CD4-positive, alpha-beta memory T cell (primary cell): ENCODE data around the gene CPT1A. TPM values are rescaled to one million over a fixed set of nuclear protein-coding genes. Genes with fewer than 3 reads are reported as not detected.

Experiments used
- CTCF ChIA-PET: fragments of 350-600 bp; sonication (Branson Sonifier 250); formaldehyde crosslinking; loops from one replicate; lab custom pipeline; 2021; ENCODE audit warnings: inconsistent platforms; ENCODE audit not compliant: partially characterized antibody; lab: Charles Lee
- POLR2A ChIA-PET: fragments of 350-600 bp; sonication (Branson Sonifier 250); formaldehyde crosslinking; loops from one replicate; lab custom pipeline; 2021; ENCODE audit not compliant: partially characterized antibody; lab: Charles Lee
- DNase-seq, 5 donors: peaks; one replicate each; pipeline versions ENCODE4 v3.0.0 to v3.0.0-alpha.2; 2020 to 2022; ENCODE audit warnings: mixed read lengths in 1 of 5
- H3K27ac ChIP-seq: one replicate; pipeline ENCODE4 v1.7.0; 2013; ENCODE audit warnings: low read depth, low read length
- H3K27me3 ChIP-seq: 2 replicates; pipeline ENCODE4 v1.7.0; 2013; ENCODE audit warnings: mild to moderate bottlenecking, low read length, moderate library complexity; ENCODE audit not compliant: insufficient read depth
- H3K36me3 ChIP-seq: 2 replicates; pipeline ENCODE4 v1.7.0; 2013; ENCODE audit warnings: mild to moderate bottlenecking, low read length, moderate library complexity; ENCODE audit not compliant: insufficient read depth
- H3K4me1 ChIP-seq: 2 replicates; pipeline ENCODE4 v1.7.0; 2013; ENCODE audit warnings: mild to moderate bottlenecking, low read length, moderate library complexity; ENCODE audit not compliant: insufficient read depth
- H3K4me3 ChIP-seq, 2 donors: one replicate each; pipeline ENCODE4 v1.7.0; 2013; ENCODE audit warnings: low read length in 2 of 2, mild to moderate bottlenecking in 1 of 2
- H3K9me3 ChIP-seq, 2 donors: one replicate each; pipeline ENCODE4 v1.7.0; 2013; ENCODE audit warnings: low read length in 2 of 2, control low read depth in 1 of 2; ENCODE audit not compliant: control insufficient read depth in 1 of 2
- H3K27ac Mint-ChIP-seq, 7 donors: one replicate each; pipeline ENCODE4 v1.8.0; 2020 to 2021; ENCODE audit warnings: mixed read lengths in 7 of 7, mild to moderate bottlenecking in 6 of 7, inconsistent platforms in 3 of 7, moderate library complexity in 3 of 7
- H3K27me3 Mint-ChIP-seq, 2 donors: one replicate each; pipeline ENCODE4 v1.8.0; 2020 to 2021; ENCODE audit warnings: mixed read lengths in 2 of 2
- H3K36me3 Mint-ChIP-seq, 2 donors: one replicate each; pipeline ENCODE4 v1.8.0; 2020 to 2021; ENCODE audit warnings: mixed read lengths in 2 of 2, inconsistent platforms in 1 of 2, mild to moderate bottlenecking in 1 of 2
- H3K4me1 Mint-ChIP-seq, 4 donors: one replicate each; pipeline ENCODE4 v1.8.0; 2020 to 2021; ENCODE audit warnings: mixed read lengths in 4 of 4, mild to moderate bottlenecking in 1 of 4
- H3K4me3 Mint-ChIP-seq, 8 donors: one replicate each; pipeline ENCODE4 v1.8.0; 2020 to 2021; ENCODE audit warnings: mixed read lengths in 8 of 8, mild to moderate bottlenecking in 7 of 8, moderate library complexity in 6 of 8, inconsistent platforms in 3 of 8
- H3K9me3 Mint-ChIP-seq, 8 donors: one replicate each; pipeline ENCODE4 v1.8.0; 2020 to 2021; ENCODE audit warnings: mixed read lengths in 8 of 8, mild to moderate bottlenecking in 5 of 8, inconsistent platforms in 3 of 8, moderate library complexity in 1 of 8
- intact Hi-C: fragments of 100-400 bp; cut with micrococcal nuclease; formaldehyde crosslinking; loops from one replicate; pipeline ENCODE4 v1.15.1; 2023
- polyA plus RNA-seq, 2 donors: library from polyadenylated mRNA; unstranded; fragments of 300-500 nt; fragmentation: Illumina TruSeq; gene quantifications; one replicate each; pipeline ENCODE4 v1.2.3, GENCODE V29; 2021
- total RNA-seq, 2 experiments: library from RNA; stranded (reverse); gene quantifications; one replicate each; pipeline ENCODE4 v1.2.3, GENCODE V29; 2021

Gene CPT1A
- total and polyA plus RNA-seq, 4 experiments from 2014 or later: 7.5 to 35.5 (median 18.5) TPM

DNA sequence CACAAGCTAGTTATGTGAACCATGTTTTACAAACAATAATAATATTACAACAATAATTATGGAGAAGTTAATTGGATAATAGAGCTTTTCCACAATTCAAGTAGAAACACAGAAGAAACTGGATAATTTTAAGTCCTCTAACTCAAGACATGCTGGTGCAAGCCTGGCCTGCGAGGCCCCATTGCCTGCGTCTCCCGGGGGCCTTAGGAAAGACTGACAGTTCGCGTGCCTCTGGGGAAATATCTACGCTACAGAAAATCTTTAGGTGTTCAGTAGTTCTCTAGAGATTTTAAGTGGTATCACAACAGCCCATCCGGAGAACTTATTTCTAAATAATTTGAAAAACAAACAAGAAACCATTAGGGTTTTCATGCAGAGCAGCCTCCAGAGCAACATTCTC is 134.2 kb downstream of the CPT1A start:
- H3K4me3 ChIP-seq: no peak overlapping the region
- intact Hi-C loops: no loop called here
- Mint-ChIP-seq H3K36me3 (peaks cover 0 to 4% of the 10 kb centered on the region in 2 donors), H3K27ac (no peak overlapping the region), H3K9me3 (no peaks in the 10 kb centered on the region), H3K4me1 (no peaks in the 10 kb centered on the region), H3K27me3 (no peaks in the 10 kb centered on the region), H3K4me3 (no peak overlapping the region)
- no peaks in the 10 kb centered on the region for H3K27me3 ChIP-seq
- H3K36me3 ChIP-seq: no peaks in the 10 kb centered on the region
- H3K4me1 ChIP-seq: no peaks in the 10 kb centered on the region
- CTCF ChIA-PET: no interaction called here
- H3K9me3 ChIP-seq: no peaks in the 10 kb centered on the region
- no peak for DNase-seq
- POLR2A ChIA-PET: no interaction called here
- H3K27ac ChIP-seq: no peak overlapping the region

DNA sequence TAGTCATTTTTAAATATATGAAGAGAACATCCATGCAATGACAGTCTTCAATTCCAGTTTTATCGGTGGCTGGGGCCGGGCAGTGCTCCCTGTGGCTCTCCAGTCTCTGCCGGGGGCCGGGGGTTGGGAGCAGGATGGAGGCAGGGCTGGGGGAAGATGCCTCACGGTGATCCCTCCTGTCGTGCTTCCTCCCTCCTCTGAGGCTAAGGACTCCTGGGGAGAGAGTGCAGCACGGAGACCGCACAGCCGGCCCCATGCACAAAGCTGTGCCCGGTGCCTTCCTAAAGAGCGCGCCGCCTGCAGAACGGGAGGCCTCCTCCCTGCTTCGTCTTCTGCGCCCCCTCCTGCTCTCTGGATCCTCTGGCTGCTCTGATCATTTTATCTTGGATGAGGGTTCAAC is 136.8 kb downstream of the CPT1A start:
- no peak for DNase-seq
- CTCF ChIA-PET: no interaction called here
- Histone ChIP-seq H3K27ac (no peak overlapping the region), H3K36me3 (no peaks in the 10 kb centered on the region), H3K9me3 (no peaks in the 10 kb centered on the region), H3K27me3 (no peaks in the 10 kb centered on the region), H3K4me1 (no peaks in the 10 kb centered on the region), H3K4me3 (no peak overlapping the region)
- Mint-ChIP-seq H3K9me3 (no peaks in the 10 kb centered on the region), H3K4me1 (no peaks in the 10 kb centered on the region), H3K36me3 (peaks cover 0 to 4% of the 10 kb centered on the region in 2 donors), H3K27ac (no peak overlapping the region), H3K27me3 (peaks cover 0 to 2% of the 10 kb centered on the region in 2 donors), H3K4me3 (no peak overlapping the region)
- POLR2A ChIA-PET: no interaction called here
- intact Hi-C loops: no loop called here

Other genes starting within 250 kb of the CPT1A start
- gene GAL, start 157.4 kb downstream of the CPT1A start, total RNA-seq: not detected
- gene GAL, start 157.4 kb downstream of the CPT1A start, polyA plus RNA-seq: not detected
- gene TESMIN, start 90.4 kb downstream of the CPT1A start, total RNA-seq: 1 to 10 TPM; 5.7 to 5.8 TPM
- gene TESMIN, start 90.4 kb downstream of the CPT1A start, polyA plus RNA-seq: 1 to 10 TPM; 2.6 to 3.4 TPM
- gene MRPL21, start 61.9 kb upstream of the CPT1A start, total RNA-seq: 10 to 100 TPM; 36.2 to 37.3 TPM
- gene MRPL21, start 61.9 kb upstream of the CPT1A start, polyA plus RNA-seq: 100 to 1,000 TPM; 105 to 151 TPM
- 10 to 100 TPM; 36.8 to 37.6 TPM for gene IGHMBP2, start 62.0 kb upstream of the CPT1A start, total RNA-seq
- 1 to 10 TPM; 3.8 to 8.7 TPM for gene IGHMBP2, start 62.0 kb upstream of the CPT1A start, polyA plus RNA-seq
- not detected for gene MRGPRD, start 139.1 kb upstream of the CPT1A start, total RNA-seq
- gene MRGPRD, start 139.1 kb upstream of the CPT1A start, polyA plus RNA-seq: under 1 TPM in 1 of 2 donors, not detected in 1; 0.48 TPM
- gene MRGPRF, start 171.3 kb upstream of the CPT1A start, total RNA-seq: not detected
- gene MRGPRF, start 171.3 kb upstream of the CPT1A start, polyA plus RNA-seq: not detected
- gene TPCN2, start 207.0 kb upstream of the CPT1A start, total RNA-seq: 10 to 100 TPM; 22.4 to 23.0 TPM
- 1 to 10 TPM; 6.6 to 7.2 TPM for gene TPCN2, start 207.0 kb upstream of the CPT1A start, polyA plus RNA-seq